GM10266 (cell line): Measurements from ENCODE around the gene ZNF581.

Experiments
- DNase-seq: peaks from one replicate; pipeline ENCODE4 v3.0.0; 2012; ENCODE audit errors: extremely low spot score
- TF ChIP-seq, protein P1 (sequence below): IDR thresholded peaks from 2 replicates; pipeline ENCODE4 v1.5.1; 2012; ENCODE audit warnings: mild to moderate bottlenecking, low read depth; ENCODE audit not compliant: control insufficient read depth, insufficient read depth; ENCODE audit errors: missing control alignments

Gene ZNF581

DNA sequence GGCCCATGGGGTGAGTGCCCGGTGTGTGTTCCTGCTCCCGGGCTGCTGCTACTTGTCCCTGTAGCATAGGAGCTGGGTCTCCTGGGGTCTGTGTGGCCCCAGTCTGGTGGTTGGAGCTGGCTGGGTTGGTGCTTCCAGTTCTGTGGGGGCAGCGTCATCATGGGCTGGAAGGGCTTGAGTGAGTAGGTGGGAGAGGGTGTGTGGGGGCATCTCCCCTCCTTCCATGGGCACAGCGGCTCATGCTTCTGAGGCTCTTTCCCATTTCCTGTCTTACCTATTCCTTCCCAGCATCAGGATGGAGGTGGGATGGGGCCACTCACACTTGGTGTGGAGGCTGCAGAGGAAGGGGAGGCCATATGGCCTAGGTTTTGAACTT lies 23.5 kb downstream of the ZNF581 start:
- DNase-seq, result no peak
- TF ChIP-seq, protein P1, sequence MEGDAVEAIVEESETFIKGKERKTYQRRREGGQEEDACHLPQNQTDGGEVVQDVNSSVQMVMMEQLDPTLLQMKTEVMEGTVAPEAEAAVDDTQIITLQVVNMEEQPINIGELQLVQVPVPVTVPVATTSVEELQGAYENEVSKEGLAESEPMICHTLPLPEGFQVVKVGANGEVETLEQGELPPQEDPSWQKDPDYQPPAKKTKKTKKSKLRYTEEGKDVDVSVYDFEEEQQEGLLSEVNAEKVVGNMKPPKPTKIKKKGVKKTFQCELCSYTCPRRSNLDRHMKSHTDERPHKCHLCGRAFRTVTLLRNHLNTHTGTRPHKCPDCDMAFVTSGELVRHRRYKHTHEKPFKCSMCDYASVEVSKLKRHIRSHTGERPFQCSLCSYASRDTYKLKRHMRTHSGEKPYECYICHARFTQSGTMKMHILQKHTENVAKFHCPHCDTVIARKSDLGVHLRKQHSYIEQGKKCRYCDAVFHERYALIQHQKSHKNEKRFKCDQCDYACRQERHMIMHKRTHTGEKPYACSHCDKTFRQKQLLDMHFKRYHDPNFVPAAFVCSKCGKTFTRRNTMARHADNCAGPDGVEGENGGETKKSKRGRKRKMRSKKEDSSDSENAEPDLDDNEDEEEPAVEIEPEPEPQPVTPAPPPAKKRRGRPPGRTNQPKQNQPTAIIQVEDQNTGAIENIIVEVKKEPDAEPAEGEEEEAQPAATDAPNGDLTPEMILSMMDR, result no peak

DNA sequence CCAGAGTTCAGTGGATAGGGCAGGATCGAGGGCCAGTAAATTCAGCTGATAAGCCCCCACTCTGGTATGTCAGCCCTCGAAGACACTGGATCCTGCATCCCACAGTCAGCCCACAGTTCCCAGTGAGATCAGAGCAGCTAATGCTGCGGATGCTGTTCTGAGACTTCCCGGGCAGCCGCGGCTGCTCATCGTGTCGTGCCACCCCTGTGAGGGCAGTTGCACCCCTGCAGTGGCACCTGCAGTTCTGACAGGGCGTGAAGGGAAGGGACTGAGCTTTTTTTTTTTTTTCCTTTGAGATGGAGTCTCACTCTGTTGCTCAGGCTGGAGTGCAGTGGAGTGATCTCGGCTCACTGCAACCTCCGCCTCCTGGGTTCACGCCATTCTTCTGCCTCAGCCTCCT lies 24.1 kb downstream of the ZNF581 start:
- TF ChIP-seq, protein P1, result no peak
- no peak for DNase-seq

DNA sequence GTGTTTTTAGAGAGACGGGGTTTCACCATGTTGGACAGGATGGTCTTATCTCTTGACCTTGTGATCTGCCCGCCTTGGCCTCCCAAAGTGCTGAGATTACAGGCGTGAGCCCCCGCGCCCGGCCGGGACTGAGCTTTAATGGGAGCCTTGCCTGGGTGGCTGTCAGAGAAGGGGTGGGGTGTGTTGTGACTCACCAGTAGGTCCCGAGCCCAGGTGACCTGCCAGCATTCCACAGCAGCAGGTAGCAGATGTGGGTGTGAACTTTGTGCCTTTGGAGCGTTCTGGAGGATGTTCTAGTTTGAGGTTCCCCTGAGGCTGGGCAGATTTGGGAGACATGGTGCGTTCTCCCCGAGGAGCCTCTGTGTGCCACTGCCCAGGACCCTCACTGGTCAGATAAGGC lies 24.5 kb downstream of the ZNF581 start:
- no peak for DNase-seq
- TF ChIP-seq, protein P1, result no peak

DNA sequence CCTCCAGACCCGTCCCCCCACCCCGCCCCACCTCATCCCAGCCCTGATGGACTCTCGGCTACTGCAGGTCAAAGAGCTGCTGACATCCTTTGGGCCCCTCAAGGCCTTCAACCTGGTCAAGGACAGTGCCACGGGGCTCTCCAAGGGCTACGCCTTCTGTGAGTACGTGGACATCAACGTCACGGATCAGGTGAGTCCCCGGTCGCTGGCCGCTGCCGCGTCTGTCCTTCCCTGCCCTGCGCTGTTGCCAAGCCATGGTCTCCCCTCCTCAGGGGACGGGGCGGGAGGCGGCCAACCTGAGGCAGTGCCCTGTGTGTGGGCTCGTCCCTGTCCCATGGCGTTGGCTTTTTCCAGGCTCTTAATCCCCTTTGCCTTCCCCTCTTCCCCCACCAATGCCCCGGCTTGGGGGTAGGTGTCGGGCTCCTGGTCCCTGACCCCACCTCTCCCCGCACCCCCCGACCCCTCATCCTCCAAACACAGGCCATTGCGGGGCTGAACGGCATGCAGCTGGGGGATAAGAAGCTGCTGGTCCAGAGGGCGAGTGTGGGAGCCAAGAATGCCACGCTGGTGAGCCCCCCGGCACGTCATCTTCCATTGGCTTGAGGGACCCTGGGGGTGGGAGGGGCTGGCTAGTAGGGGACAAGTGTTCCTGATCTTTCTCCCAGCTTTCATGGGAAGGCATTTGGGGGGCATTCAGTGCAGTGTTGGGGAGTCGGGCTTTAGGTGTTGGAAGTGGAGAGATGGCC lies 25.3 kb downstream of the ZNF581 start:
- TF ChIP-seq, protein P1, result no peak
- no peak for DNase-seq

DNA sequence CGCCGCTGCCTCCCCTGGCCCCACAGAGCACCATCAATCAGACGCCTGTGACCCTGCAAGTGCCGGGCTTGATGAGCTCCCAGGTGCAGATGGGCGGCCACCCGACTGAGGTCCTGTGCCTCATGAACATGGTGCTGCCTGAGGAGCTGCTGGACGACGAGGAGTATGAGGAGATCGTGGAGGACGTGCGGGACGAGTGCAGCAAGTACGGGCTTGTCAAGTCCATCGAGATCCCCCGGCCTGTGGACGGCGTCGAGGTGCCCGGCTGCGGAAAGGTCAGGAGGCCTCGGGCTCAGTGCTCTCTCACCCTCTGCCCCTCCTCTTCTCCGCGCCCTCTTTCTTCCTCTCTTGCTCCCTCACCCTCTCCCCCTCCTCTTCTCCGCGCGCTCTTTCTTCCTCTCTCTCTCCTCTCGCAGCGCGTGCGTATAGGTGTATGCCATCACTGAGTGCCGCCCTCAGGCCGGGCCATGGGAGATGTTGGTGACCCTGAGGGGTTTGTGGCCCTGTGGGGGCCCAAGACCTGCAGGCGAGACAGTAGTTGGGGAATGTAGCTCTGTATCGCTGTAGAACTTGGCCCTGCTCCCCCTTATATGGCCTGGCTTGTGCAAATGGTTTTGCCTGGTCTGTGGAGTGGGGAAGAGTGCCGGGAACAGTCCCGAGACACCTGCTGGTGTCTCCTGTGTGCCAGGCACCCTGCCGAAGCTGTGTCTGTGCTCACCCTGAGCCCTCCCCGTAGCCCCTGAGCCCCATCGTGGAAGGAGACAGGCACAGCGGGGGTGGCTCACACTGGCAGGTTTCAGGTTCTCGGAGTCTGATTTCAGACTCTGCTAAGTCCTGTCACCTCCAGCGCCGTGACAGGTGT lies 26.2 kb downstream of the ZNF581 start:
- TF ChIP-seq, protein P1, result no peak
- no peak for DNase-seq

DNA sequence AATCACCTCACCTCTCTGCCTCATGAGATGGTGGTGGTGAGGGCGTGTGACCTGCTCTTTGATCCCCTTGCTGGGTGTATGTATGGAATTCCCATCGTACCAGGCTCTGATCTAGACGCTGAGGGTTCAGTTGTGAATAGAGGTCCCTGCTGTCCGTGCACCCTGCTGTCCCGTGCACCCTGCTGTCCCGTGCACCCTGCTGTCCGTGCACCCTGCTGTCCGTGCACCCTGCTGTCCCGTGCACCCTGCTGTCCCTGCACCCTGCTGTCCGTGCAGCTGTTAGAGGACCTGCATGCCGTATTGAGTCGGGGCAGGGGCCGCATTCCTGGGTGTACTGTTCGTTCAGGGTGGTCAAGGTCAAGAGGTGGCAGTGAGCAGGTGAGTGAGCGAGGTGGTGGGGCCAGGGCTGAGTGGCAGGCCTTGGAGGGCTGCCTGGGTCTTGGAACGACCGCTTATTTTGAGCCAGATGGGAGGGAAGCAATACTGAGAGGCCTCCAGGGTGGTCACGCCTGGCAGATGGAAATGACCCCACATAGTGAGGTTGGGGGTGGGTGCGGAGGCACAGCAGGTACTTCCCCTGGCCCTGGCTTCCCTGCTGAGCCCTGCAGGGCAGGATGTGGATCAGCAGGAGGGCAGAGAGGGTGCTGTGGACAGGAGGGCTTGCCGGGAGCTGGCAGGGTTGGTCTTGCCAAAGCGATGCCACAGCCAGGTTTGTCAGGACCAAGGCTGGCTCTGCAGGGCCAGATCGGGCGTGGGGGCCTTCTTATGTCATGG lies 27.0 kb downstream of the ZNF581 start:
- TF ChIP-seq, protein P1, result no peak
- DNase-seq, result no peak

DNA sequence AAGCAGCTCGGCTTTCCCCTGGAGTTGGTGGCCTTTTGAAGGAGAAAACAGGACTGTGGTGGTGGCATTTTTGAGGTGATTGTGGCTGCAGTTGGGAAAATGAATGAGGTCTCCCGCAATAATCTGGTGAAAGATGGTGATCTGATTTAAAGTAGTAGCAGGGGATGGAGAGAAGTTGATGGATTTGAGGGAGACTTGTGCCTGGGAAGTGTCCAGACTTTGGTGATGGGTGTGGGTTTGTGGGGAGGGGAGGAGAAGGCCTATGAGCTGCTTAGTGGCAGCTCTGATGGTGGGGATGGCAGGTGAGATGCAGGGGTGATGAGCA lies 27.6 kb downstream of the ZNF581 start:
- TF ChIP-seq, protein P1, result no peak
- no peak for DNase-seq
